ENCODE measurements around the gene ZNF543. TPM values are rescaled to one million over a fixed set of nuclear protein-coding genes. Genes with fewer than 3 reads are reported as not detected.

The ZNF543 gene
- total and polyA plus RNA-seq, 2 of the 4 experiments (the other 2 are of a cell fraction) = 1.8 to 9.0 TPM

- H3K4me2 ChIP-seq (ENCODE audit: low read depth, low read length) = no peak overlapping the region
- H2BK5ac ChIP-seq (ENCODE audit: low read depth, low read length, poor library complexity, severe bottlenecking) = no peak overlapping the region
- peaks cover 3% of the 10 kb centered on the region for H3K36me3 ChIP-seq (ENCODE audit: control insufficient read depth, insufficient read depth, low read length)
- H3K56ac ChIP-seq (ENCODE audit: extremely low read depth, insufficient read depth, low read length) = no peak overlapping the region
- ChIA-PET CTCF (no interaction called here), POLR2A (ENCODE audit: unreplicated experiment) (no interaction called here)
- intact Hi-C loops (cut with micrococcal nuclease) = no loop called here
- H2BK15ac ChIP-seq (ENCODE audit: low read depth, low read length) = no peak overlapping the region
- dilution Hi-C loops (cut with HindIII; ENCODE audit: low sequenced_read_pairs, unreplicated experiment) = no loop called here
- no peak overlapping the region for H2BK20ac ChIP-seq (ENCODE audit: low read depth, low read length)
- H3K79me1 ChIP-seq (ENCODE audit: low read depth in 1 of 2, low read length in 2 of 2) = peaks cover 0 to 10% of the 10 kb centered on the region in 2 experiments; a peak in 1 of 4 replicates
- no peak overlapping the region for H4K8ac ChIP-seq (ENCODE audit: low read depth in 2 of 2, low read length in 2 of 2)
- H4K5ac ChIP-seq (ENCODE audit: low read depth, low read length) = no peak overlapping the region
- no peaks in the 10 kb centered on the region; the same call in 1 of the 2 replicates for H4K20me1 ChIP-seq (ENCODE audit: insufficient read depth, low read length)
- H2AFZ ChIP-seq (replicated peaks; ENCODE audit: low read length, poor library complexity) = no peak overlapping the region
- no peak overlapping the region for H3K23ac ChIP-seq (ENCODE audit: low read depth, low read length)
- peaks cover 2% of the 10 kb centered on the region for H3K9me3 ChIP-seq (ENCODE audit: control insufficient read depth, insufficient read depth, low read length)
- no peak overlapping the region for H3K9ac ChIP-seq (ENCODE audit: low read depth, low read length)
- DNase-seq (no peak), ATAC-seq (ENCODE audit: low read depth) (no peak)
- no peaks in the 10 kb centered on the region for H3K9me1 ChIP-seq (ENCODE audit: insufficient read depth, low read length)
- no peak overlapping the region for H2AK5ac ChIP-seq (ENCODE audit: low read depth, low read length)
- H3K27me3 ChIP-seq (ENCODE audit: control insufficient read depth, insufficient read depth, low read length) = no peaks in the 10 kb centered on the region; the same call in 1 of the 2 replicates
- H2BK120ac ChIP-seq (ENCODE audit: low read depth, low read length) = no peak overlapping the region
- no peak overlapping the region for H2AK9ac ChIP-seq (replicated peaks; ENCODE audit: low read depth, low read length, poor library complexity)
- no peak overlapping the region for H3K18ac ChIP-seq (ENCODE audit: low read depth, low read length)
- TF ChIP-seq MAFK (IDR thresholded peaks at IDR 0.05; ENCODE audit: low read depth, low read length) (no peak), CEBPB (IDR thresholded peaks at IDR 0.05; ENCODE audit: low read depth, low read length) (no peak), ELK1 (IDR thresholded peaks at IDR 0.05; ENCODE audit: borderline replicate concordance, low read depth, low read length) (no peak), MAZ (IDR thresholded peaks at IDR 0.05; ENCODE audit: borderline replicate concordance, low read depth, low read length) (no peak), USF2 (IDR thresholded peaks at IDR 0.05; ENCODE audit: low read depth, low read length) (no peak), POLR2A (IDR thresholded peaks at IDR 0.05; ENCODE audit: low read depth, low read length) (no peak), CTCF (conservative IDR thresholded peaks at IDR 0.05; ENCODE audit: low read depth, low read length) (no peak)
- no peak overlapping the region for H4K91ac ChIP-seq (ENCODE audit: insufficient read depth, low read depth, low read length)
- no TSS peak for BruUV-seq (replicated peaks)
- no peak overlapping the region for H3K14ac ChIP-seq (replicated peaks; ENCODE audit: low read depth, low read length)
- in situ Hi-C loops (cut with MboI; ENCODE audit: low sequenced_read_pairs) = no loop called here
- no peaks in the 10 kb centered on the region for H3K4me1 ChIP-seq (ENCODE audit: control insufficient read depth, insufficient read depth, low read length)
- H3K4ac ChIP-seq (ENCODE audit: low read depth, low read length) = no peak overlapping the region
- no peak overlapping the region for H3K27ac ChIP-seq (ENCODE audit: insufficient read depth, low read length)
- no peak overlapping the region for H3K4me3 ChIP-seq (ENCODE audit: insufficient read depth, low read depth, low read length)
Measured at GRCh38 chr19:57308514-57308913, 11.8 kb upstream of the ZNF543 start.
